LNCAP (cell line): ENCODE results near the gene GINS1.

Experiments used
- CTCF ChIP-seq: fragments of 450-650 bp; IDR thresholded peaks from 2 replicates; pipeline ENCODE4 v1.5.1; 2017; ENCODE audit warnings: mild to moderate bottlenecking

GINS1 gene

DNA sequence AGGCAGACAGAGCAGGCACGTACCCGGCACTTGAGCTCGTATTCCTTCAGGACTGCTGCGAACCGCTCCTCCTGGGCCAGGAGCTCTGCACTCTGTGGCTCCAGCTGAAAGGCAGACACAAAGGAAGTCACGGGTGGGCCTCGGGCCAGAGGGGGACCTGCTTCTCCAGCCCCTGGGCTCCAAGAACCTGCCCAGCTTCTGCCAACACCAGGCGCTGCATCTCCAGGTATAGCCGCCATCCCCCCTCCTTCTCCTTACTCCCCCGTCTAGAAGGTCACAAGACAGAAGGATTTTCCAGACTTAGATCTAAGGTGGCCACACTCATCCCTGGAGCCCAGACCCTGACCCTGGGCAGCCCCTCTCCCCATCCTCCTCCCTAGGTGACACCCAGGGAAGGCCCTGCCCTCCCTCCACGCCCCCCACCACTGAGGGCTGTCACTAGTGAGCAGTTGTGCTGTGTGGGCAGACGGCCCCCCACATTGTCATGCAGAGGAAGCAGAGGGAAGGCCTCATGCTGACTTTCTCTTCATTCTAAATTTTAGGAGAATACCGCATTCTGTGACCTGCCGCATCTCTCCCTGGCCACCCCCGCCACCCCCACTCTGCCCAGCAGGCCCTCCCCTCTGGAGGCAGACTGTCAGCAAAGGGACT is 81.9 kb downstream of the GINS1 start:
- TF ChIP-seq CTCF = no peak

- TF ChIP-seq CTCF = no peak
Observed at GRCh38 chr20:25490656-25491445, 83.4 kb downstream of the GINS1 start.

DNA sequence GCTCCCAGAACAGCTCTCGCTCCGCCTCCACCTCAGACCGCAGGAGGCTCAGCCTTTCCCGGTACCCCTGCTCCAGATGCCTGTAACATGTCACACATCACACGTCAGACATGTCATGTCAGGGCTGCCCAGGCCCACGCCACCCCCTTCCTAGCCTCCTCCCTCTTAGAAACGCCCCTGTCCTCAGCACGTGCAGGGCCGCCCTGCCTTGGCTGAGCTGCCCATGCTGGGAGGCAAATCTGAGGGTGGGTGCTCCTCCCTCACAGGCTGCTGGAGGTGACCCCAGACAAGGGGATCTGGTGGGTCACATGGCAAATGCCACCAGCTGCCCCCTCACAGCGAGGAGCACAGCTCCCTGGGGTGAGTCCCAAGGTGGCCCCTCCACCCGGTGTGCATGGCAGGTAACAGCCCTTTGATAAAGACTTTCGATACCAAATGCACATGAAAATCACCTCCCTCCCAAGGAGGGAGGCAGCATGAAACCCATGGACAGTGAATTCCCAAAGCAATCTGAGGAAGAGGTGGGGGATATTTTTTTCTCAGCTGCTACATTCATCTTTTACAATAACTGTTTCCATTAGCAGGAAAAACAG is 84.1 kb downstream of the GINS1 start:
- TF ChIP-seq CTCF = no peak

DNA sequence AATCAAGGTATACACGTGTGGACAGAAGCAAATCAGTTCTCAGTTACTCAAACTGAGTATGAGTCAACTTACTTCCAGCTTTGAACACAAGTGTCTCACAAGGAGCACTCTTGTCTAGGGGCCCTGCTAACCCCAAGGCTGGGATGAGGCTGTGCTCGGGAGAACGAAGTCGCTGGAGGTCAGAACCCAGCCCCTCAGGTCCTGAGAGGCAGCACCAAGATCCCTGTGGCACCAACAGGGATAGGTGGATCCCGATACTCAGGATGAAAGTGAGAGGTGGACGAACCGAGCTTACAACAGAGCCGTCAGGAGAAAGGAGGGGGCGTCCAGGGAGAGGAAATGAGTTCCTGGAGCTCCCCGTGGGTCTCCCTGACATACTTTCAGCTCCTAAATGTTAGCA is 85.7 kb downstream of the GINS1 start:
- TF ChIP-seq CTCF = no peak

DNA sequence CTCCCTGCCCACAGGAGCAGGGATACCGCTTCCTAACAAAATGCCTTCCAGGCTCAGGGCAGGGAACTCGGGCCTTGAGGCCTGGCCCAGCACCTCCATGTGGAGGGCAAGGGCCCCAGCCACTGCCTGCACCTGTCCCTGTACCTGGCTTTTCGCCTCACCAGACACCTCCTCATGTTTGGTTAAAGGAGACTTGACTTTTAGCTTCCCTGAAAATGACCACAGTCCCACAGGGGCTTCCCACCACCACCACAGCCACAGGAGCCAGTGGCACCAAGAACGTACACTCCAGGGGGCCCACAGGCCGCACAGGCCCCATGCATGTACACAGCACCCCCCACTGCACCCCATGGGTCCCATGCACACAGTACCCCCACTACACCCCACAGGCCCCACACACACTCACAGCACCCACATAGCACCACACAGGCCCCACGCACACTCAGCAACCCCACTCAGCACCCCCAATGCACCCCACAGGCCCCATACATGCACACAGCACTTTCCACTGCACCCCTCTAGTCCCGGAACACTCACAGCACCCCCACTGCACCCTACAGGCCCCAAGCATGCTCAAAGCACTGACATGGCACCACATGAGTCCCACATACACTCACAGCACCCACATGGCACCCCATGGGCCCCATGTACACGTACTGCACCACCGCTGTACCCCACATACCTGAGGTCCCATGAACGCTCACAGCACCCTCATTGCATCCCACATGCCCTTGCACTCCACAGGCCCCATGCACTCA is 86.5 kb downstream of the GINS1 start:
- no peak for TF ChIP-seq CTCF

DNA sequence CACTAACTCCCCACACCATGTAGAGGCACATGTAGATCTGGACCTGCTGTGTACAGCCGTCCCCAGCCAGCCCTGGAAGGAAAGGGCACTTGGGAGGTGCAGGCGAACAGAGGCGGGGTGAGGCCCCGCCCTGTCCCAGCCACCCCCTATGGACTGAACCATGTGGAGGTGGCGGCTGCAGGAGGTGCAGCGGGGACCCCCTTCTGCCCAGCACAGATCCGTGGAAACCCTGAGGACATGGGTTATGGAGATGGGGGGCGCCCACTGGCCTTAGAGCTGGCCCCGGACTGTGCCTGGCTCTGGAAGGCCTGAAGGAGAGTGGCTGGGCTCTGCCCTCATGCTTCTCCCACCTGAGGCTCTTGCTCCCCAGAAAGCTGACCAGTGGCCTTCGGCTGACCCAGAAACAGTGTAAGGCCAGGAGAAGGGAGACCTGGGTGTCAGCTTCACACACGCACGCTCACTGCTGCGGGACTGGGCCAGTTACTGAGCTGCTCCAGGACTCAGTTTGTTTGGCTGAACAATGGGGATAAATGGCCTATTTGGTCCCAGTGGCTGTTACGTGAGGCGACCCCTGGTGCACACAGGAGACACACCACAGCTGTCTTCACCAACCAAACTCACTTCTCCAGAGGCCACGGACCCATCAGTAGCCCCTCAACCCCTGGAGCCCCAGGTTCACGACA is 87.2 kb downstream of the GINS1 start:
- no peak for TF ChIP-seq CTCF
